ENCODE measurements around the gene TGFB1I1.

- TF ChIP-seq TP53 (CRISPR knock-in tag; IDR thresholded peaks at IDR 0.05) (no peak), CTCF (IDR thresholded peaks at IDR 0.05) (no peak), ZSCAN18 (CRISPR knock-in tag; IDR thresholded peaks at IDR 0.05) (no peak), ZBTB43 (CRISPR knock-in tag; IDR thresholded peaks at IDR 0.05) (no peak), TEAD4 (CRISPR knock-in tag; IDR thresholded peaks at IDR 0.05) (no peak)
Observed at GRCh38 chr16:31479751-31480150, 7.8 kb downstream of the TGFB1I1 start.

All from WTC11 (cell line).